Measurements from ENCODE around the gene SLC25A4.

DNA sequence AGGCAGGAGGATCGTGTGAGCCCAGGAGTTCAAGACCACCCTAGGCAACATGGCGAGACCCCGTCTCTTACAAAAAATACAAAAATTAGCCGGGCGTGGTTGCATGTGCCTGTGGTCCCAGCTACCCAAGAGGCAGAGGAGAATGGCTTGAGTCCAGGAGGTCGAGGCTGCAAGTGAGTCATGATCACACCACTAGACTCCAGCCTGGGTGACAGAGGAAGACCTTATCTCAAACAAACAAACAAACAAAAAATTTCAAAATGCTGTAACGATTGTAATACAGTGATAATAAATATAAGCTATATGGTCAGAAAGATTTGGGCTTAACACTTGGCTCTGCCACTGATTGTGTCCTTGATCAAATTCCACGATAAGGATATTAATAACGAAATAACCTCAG is 24.2 kb downstream of the SLC25A4 start:
- TF ChIP-seq, protein P1, sequence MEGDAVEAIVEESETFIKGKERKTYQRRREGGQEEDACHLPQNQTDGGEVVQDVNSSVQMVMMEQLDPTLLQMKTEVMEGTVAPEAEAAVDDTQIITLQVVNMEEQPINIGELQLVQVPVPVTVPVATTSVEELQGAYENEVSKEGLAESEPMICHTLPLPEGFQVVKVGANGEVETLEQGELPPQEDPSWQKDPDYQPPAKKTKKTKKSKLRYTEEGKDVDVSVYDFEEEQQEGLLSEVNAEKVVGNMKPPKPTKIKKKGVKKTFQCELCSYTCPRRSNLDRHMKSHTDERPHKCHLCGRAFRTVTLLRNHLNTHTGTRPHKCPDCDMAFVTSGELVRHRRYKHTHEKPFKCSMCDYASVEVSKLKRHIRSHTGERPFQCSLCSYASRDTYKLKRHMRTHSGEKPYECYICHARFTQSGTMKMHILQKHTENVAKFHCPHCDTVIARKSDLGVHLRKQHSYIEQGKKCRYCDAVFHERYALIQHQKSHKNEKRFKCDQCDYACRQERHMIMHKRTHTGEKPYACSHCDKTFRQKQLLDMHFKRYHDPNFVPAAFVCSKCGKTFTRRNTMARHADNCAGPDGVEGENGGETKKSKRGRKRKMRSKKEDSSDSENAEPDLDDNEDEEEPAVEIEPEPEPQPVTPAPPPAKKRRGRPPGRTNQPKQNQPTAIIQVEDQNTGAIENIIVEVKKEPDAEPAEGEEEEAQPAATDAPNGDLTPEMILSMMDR (IDR thresholded peaks at IDR 0.05; ENCODE audit: insufficient read depth, low read depth, low read length): no peak
- TF ChIP-seq EZH2 (IDR thresholded peaks at IDR 0.05; ENCODE audit: insufficient read depth, low read length): no peak
